HG02973 (cell line): ENCODE data around the gene HMGCS2.

ENCODE experiments used
- ATAC-seq: cut with Tn5 transposase; IDR thresholded peaks from one replicate; pipeline ENCODE4 v1.9.1; 2021; ENCODE audit warnings: moderate library complexity; ENCODE audit not compliant: unreplicated experiment

The HMGCS2 gene

GRCh38 chr1:119768778-119769177 is at the start of gene HMGCS2:
HMGCS2 (minus strand) TSS chr1:119768905; CDS start chr1:119768844, 61 bp downstream.
- ATAC-seq: no peak

- ATAC-seq: no peak
Observed at GRCh38 chr1:119818181-119818580, 49.5 kb upstream of the HMGCS2 start.

GRCh38 chr1:119816407-119816806 is 47.7 kb upstream of the HMGCS2 start:
- ATAC-seq: no peak

DNA sequence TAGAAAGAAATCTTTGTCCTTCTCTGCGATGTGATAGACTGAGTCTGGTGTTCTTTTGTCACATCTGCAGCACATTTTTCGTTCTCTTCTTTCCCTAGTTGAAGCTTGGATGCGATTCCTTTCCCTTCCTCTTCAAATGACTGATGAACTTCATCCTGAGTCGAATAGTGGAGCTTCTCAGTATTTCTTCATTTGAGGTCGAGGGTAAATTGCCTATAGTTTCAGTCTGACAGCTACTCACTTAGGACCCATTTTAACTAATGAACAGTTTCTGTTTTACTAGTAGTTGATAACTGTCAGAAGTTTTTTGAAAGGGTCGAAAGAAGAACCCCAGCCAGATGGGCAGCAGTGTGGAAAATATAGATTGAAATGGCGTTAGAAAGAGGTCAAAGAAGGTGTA is 47.2 kb upstream of the HMGCS2 start:
- ATAC-seq: no peak

DNA sequence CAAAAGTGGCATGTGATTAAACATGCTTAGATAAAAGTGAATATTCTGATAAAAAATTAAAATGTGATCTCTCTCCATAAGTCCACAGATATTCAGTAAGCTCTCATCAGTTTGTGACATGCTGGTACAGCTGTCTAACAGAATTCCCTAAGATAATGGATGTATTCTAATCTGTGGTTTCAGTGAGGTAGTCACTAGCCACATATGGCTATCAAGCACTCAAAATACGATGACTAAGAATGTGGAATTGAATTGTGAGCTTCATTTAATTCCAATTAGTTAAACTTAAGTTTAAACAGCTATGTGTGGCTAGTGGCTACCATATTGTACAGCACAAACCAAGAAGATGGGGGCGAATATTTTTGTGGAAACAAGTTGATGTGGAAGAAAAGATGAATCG is 46.7 kb upstream of the HMGCS2 start:
- no peak for ATAC-seq

DNA sequence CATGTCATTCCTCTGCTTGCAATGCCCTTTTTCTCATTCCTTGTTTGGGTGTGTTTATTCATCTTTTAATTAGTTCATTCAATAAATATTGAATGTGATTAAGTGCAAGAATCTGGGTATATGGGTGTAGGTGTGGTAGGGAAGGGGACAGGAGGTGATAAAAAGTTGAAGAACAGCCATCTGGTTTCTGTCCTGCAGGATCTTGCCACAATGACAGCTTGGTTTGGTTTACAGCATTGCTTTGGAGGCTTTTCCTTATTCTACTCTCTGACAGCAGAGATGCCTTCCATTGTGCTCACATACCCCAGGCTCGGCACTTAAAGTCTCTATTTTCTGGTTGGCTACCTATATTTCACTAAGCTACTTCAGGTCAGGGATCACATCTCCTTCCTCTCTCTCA is 45.6 kb upstream of the HMGCS2 start:
- no peak for ATAC-seq

DNA sequence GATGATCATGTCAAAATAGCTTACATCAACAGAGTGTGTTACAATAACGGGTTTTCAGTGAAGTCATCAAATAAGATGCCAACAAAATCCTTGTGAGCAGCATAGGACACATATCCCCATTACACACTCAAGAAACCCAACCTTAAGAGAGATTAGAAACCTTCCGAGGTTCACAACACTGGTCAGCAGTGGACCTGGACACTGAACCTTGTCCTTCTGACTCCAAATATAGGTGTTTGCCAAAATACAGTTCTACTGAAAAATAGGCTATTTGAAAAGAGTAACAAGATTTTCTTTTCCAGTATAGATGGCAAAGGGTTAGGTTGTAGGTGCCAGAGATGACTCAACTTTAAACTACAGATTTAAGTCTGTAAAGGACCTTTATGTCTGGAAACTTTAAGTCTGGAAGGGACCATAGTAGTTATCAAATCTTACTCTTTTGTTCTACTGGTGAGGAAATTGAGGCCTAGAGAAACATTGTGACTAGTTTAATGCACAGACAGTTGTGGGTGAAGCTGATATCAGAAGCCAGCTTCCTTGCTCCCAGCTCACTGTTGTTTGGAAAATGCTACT is 43.4 kb upstream of the HMGCS2 start:
- no peak for ATAC-seq

DNA sequence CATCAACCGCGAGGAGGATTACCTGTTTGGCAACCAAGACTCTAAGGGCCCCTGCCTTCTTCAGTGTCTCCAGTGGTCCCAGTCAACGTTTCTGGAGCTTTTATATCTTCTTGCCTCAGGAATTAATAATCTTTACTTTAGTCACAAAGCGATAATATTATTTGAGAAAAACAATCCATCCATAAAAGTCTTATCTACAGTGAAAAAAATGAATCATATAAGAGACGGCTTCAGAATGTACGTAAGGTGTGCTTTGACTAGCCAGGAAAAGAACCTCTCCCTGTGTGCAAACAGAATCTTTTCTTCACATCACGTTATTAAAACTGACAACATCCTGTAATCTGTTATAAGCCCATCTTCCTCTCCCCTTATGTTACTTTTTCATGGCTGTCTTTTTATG is 42.7 kb upstream of the HMGCS2 start, which contains the start of gene REG4:
TSS of gene REG4 (minus strand) at position 74 of the 400 bp plus-strand sequence. CDS start 2,691 bp downstream, outside the sequence.
- no peak for ATAC-seq

DNA sequence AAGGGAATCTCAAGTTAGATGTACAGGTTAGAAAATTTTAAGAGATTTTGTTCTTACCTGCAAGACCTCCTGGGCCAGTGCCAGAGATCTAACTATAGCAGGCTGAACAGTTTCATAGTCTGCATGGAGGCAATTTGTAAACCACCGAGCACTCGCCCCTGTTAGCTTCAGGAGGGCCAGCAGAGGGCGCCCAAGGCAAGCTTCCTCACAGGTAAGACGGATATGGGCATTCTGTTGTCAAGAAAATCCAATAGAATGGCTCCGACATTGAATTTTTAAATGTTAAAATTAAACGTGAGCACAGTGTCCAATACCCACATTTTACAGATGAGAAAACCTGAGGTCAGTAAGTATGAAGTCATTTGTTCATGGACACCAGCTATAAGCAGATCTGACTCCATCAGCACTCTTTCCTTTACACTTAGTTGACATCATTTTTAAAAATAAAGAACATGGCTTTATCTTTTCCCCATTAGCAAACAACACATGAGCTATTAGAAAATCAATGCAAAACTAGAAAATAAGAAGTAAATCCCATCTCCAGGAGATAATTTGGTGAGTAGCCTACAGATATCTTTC is 40.4 kb upstream of the HMGCS2 start:
- no peak for ATAC-seq

DNA sequence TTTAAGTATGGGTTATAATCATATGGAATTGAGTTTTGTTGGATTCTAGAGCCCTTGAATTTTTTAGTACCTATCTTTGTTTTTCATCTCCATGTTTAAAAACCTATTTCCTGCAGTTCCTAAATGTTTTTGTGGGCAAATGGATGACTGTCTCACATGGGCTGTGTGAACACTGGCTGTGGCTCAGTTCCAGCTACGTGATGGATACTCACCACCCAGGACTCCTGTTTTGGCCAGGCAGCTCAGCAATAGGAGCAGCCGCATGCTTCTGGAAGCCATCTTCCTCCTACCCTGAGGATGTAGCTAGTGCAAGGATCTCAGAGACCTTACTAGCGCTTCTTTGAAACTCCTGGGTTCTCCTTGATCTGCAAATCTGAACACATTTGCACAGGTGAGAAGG is 39.8 kb upstream of the HMGCS2 start:
- no peak for ATAC-seq

DNA sequence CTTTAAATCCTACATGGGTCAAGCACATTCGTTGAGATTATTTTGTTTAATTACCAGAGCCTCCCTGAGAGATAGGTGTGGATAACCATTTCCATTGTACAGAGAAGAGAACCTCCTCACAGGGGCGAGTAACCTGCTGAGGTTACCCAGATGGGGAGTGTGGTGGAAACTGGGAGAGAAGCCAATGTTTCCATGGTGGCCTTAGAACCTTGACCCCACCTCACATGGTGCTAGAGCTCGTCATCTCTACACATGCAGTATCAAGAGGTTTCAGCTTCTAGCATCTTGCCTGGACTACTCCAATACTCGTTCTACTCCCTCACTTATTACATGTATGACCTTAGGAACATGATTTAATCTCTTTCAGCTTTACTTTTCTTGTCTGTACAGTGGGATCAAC is 37.8 kb upstream of the HMGCS2 start:
- ATAC-seq: no peak

- ATAC-seq: no peak
Observed at GRCh38 chr1:119805746-119806145, 37.0 kb upstream of the HMGCS2 start.

DNA sequence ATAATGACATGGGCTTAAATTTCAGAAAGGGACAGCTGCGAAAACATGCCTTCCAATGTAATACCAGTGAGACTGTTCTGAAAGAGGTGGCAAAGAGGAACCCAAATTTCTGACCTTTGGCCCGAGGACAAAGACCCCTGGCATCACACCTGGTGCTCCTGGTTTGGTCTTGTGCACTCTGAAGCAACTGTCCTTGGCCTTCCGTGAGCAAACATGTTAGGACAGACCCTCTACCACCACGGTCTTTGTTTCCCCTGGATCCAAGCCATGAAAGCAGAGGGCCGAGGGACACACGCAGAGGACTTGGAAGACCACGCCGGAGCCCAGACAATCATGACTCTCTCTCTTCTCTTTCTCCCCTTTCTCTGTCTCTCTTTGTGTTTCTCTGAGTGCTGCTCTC is 36.5 kb upstream of the HMGCS2 start:
- ATAC-seq: no peak

DNA sequence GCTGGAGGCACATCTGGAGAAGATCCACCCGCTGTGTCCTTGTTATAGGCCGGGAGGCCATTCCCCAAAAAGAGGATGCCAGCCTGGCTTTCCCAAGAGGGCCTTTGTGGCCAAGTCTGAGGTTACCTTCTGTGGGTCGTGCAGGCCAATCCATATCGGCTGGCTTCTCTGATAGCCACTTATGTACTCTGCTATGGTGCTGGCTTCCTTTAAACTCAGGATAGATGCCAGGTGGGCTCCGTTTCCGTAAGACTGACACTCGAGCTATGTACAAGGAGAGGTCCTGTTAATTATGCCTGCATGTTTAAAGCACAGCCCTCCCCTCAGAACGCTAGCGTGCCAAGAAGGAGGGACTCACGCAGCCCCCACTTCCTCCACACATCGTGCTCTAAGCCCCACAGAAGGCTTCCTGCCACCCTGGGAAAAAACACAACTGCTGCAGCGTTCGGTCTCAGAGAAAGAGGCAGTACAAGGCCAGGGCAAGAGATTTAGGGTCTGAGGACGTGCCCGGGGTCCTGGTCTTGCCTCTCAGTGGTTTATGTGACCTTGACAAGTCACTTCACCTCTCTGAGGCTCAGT is 31.0 kb upstream of the HMGCS2 start:
- ATAC-seq: no peak

DNA sequence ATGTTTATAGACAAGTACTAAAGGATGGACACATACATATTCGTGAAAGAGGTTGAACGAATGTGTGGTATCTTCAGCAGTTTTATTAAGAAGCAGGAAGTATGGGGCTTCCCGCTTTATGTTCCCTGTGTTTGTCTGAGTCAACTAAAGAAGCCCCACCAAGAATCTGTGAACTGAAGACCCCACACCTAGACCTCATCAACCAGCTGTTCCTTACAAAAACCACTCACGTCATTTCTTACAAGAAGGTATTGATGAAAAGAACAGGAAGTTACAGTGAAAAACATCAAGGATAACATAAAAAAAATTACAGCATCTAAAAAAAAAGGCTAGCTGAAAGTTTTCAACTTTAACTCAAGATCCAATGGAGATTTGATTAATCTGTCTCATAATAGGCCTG is 30.3 kb upstream of the HMGCS2 start:
- ATAC-seq: no peak

DNA sequence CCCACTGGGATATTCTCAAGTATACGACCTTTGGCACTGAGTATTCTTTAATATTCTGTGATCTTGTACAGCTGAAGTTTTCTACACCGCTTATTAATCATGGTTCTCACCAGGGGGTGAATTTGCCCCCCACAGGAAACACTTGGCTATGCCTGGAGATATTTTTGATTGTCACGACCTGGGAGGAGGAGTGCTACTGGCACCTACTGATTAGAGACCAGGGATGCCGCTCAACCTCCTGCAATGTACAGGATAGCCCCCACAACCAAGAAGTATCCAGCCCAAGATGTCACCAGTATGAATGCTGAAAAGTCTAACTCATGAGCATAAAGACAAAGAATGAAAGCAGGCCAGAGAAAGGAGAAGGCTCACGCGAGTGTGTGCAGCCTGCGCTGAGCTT is 28.9 kb upstream of the HMGCS2 start:
- no peak for ATAC-seq

GRCh38 chr1:119797162-119797561 is 28.5 kb upstream of the HMGCS2 start:
- ATAC-seq: no peak

DNA sequence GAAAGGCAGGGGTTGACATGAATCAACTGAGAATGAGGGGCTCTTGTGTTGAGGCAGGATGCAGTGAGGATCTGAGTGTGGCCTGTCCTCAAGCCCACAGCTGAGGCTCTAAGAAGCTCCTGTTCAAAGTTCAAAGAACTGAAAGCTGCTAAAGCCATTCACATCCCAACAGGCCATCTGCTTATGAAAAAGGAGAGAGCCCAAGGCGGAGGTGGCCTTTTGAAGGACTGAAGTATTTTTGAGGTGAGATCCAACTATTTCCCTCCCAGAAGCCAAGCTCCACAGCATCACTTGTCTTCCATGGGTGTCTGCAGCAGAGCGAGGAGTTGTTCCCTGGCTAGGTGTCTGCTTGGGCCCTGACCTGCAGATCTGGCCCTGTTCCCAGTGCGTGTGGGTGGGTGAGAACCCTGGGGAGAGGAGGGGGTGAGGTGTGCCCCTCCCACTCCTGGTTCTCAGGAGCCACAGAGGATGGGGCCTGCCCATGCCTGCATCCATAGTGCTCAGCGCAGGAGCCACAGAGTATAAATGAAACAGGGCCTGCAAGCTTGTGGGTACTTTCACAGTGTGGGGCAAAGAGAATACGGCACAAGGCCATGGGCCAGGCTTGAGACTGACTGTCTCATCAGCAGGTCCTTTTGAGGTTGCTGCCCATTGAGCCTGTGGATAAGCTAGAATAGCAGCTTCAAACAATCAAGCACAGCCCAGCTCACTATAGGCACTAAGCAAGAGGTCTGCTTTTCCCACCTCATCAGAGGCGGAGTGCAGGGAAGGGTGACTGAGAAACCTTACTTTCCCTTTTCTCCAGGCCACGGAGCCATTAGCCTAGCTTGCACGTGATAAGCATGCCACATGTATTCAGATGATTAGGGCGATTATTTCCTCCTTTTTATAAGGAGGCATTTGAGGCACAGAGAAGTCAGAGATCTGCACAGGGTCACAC is 26.8 kb upstream of the HMGCS2 start:
- no peak for ATAC-seq

- no peak for ATAC-seq
Observed at GRCh38 chr1:119794876-119795240, 26.2 kb upstream of the HMGCS2 start.

DNA sequence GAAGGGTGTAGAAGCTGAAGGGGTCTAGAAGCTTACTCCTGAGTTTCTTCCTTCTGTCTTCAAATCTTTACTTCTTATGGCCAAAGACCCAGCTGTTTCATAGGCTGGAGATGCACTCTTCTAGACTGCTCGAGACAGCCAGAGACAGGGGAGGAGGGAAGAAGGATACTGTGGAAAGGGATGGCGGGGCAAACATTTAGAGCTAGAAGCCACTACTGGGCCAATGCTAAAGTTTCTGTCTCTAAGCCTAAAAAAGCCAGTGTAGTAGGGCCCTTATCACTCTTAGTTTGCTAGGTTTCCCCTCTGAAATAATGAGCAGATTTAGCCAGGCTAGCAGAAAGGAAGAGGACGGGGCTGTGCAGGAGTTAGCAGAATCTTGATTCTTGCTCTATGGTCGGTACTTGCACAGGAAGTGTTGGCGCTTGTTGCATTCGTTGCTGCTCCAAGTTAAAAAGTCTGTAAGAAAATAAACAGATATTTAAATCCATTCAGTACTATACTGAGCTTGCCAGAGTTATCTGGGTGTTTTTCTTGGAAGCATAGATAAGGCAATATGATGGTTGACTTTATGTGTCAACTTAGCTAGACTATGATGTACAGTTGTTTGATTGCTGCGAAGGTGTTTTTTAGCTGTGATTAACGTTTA is 25.6 kb upstream of the HMGCS2 start:
- no peak for ATAC-seq

- ATAC-seq: no peak
Observed at GRCh38 chr1:119791377-119791776, 22.7 kb upstream of the HMGCS2 start.
